Stimulated activated CD4-positive, alpha-beta T cell treated with anti-CD3 and anti-CD28 coated beads, Interleukin-12 subunit alpha, Interleukin-12 subunit beta, amount 100 ng/mL, for 4 hours (primary cell): ENCODE measurements around the gene MMEL1.
"Not testable (repeated sequence)": the region's sequence is repeated elsewhere in the genome, so short reads cannot be mapped to it uniquely, and the experiment has no call there.

ENCODE experiments used
- DNase-seq: peaks from one replicate; pipeline ENCODE4 v3.0.0-alpha.2; 2020

Gene MMEL1, protein sequence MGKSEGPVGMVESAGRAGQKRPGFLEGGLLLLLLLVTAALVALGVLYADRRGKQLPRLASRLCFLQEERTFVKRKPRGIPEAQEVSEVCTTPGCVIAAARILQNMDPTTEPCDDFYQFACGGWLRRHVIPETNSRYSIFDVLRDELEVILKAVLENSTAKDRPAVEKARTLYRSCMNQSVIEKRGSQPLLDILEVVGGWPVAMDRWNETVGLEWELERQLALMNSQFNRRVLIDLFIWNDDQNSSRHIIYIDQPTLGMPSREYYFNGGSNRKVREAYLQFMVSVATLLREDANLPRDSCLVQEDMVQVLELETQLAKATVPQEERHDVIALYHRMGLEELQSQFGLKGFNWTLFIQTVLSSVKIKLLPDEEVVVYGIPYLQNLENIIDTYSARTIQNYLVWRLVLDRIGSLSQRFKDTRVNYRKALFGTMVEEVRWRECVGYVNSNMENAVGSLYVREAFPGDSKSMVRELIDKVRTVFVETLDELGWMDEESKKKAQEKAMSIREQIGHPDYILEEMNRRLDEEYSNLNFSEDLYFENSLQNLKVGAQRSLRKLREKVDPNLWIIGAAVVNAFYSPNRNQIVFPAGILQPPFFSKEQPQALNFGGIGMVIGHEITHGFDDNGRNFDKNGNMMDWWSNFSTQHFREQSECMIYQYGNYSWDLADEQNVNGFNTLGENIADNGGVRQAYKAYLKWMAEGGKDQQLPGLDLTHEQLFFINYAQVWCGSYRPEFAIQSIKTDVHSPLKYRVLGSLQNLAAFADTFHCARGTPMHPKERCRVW

DNA sequence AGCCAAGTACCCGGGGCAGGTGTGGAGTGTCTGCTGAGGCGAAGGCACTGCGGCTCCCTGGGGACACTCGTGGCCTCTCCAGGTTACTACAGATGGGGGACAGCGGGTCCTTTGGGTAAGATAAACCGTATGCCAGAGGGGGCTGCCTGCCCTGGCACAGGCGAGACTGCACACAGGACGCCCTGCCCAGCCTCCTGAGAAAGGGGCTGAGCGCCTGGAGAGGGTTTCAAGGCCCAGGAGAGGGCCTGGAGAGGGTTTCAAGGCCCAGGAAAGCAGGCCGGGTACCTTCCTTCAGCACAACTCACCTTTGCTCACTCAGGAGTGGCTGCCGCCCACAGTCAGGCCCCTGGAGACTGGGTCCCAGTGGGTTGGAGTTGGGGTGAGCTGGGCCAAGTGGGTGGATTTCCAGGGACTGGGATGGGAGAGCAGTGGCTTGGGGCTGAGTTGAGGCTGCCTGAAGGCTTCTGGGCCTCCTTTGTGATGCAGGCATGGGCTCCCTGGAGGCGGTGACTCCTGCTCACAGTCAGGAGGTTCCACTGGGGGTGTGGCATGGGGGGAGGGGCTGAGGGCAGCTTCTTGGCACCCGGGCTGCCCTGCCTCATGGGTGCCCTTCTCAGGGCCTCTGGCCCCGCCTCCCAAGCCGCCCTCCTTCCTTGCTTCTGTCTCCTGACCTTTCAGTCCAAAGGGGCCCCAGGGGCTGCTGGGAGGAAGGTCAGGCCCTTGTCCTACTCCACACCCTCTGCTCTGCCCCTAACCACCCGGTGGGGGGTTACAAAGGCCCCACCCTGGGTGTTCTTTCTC, at the start of gene MMEL1:
MMEL1 (minus strand) TSS at position 456 of the 801 bp plus-strand sequence. CDS start 3,532 bp downstream, outside the sequence.
- no peak for DNase-seq

DNA sequence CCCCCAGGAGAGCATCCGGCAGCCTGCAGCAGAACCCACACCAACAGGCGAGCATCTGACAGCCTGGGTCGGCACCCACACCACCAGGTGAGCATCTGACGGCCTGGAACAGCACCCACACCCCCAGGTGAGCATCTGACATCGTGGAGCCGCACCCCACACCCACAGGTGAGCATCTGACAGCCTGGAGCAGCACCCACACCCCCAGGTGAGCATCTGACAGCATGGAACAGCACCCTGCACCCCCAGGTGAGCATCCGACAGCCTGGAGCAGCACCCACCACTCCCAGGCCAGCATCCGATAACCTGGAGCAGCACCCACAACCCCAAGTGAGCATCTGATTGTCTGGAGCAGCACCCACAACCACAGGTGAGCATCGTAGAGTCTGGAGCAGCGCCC, 43.9 kb upstream of the MMEL1 start:
- DNase-seq, result not testable (repeated sequence)

DNA sequence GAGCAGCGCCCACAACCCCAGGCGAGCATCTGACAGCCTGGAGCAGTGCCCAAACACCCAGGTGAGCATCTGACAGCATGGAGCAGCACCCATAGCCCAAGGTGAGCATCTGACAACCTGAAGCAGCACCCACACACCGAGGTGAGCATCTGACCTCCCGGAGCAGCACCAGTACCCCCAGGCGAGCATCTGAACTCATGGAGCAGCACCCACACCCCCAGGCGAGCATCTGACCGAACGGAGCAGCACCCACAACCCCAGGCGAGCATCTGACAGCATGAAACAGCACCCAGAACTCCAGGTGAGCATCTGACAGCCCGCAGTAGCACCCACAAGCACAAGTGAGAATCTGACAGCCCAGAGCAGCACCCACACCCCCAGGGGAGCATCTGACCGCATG, 38.8 kb upstream of the MMEL1 start:
- not testable (repeated sequence) for DNase-seq

DNA sequence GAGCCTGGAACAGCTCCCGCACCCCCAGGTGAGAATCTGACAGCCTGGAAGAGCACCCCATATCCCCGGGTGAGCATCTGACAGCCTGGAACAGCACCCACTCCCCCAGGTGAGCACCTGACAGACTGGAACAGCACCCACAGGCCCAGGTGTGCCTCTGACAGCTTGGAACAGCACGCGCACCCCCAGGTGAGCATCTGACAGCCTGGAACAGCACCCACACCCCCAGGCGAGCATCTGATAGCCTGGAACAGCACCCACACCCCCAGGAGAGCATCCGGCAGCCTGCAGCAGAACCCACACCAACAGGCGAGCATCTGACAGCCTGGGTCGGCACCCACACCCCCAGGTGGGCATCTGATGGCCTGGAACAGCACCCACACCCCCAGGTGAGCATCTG, 27.0 kb upstream of the MMEL1 start:
- DNase-seq, result not testable (repeated sequence)

DNA sequence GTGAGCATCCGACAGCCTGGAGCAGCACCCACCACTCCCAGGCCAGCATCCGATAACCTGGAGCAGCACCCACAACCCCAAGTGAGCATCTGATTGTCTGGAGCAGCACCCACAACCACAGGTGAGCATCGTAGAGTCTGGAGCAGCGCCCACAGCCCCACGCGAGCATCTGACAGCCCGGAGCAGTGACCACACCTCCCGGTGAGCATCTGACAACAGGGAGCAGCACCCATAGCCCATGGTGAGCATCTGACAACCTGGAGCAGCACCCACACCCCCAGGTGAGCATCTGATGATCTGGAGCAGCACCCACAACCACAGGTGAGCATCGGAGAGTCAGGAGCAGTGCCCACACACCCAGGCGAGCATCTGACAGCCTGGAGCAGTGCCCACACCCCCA, 25.1 kb upstream of the MMEL1 start:
- DNase-seq, result not testable (repeated sequence)

DNA sequence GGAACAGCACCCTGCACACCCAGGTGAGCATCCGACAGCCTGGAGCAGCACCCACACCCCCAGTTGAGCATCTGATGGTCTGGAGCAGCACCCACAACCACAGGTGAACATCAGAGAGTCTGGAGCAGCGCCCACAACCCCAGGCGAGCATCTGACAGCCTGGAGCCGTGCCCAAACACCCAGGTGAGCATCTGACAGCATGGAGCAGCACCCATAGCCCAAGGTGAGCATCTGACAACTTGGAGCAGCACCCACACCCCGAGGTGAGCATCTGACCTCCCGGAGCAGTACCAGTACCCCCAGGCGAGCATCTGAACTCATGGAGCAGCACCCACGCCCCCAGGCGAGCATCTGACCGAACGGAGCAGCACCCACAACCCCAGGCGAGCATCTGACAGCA, 24.3 kb upstream of the MMEL1 start:
- DNase-seq, result not testable (repeated sequence)

DNA sequence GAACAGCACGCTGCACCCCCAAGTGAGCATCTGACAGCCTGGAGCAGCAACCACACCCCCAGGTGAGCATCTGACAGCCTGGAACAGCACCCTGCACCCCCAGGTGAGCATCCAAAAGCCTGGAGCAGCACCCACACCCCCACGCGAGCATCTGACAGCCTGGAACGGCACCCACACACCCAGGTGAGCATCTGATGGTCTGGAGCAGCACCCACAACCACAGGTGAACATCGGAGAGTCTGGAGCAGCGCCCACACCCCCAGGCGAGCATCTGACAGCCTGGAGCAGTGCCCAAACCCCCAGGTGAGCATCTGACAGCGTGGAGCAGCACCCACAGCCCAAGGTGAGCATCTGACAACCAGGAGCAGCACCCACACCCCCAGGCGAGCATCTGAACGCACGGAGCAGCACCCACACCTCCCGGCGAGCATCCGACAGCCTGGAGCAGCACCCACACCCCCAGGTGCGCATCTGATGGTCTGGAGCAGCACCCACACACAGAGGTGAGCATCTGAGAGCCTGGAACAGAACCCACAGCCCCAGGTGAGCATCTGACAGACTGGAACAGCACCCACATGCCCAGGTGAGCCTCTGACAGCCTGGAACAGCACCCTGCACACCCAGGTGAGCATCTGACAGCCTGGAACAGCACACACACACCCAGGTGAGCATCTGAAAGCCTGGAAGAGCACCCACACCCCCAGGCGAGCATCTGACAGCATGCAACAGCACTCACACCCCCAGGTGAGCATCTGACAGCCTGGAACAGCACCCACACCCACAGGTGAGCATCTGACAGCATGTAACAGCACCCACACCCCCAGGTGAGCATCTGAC, 23.0 kb upstream of the MMEL1 start:
- DNase-seq, result not testable (repeated sequence)

DNA sequence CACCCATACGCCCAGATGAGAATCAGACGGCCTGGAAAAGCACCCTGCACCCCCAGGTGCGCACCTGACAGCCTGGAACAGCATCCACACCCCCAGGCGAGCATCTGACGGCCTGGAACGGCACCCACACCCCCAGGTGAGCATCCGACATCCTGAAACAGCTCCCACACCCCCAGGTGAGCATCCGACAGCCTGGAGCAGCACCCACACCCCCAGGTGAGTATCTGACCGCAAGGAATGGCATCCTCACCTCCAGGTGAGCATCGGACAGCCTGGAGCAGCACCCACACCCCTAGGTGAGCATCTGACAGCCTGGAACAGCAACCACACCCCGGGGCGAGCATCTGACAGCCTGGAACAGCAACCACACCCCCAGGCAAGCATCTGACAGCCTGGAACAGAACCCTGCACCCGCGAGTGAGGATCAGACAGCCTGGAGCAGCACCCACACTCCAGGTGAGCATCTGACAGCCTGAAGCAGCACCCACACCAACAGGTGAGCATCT, 21.7 kb upstream of the MMEL1 start:
- not testable (repeated sequence) for DNase-seq

DNA sequence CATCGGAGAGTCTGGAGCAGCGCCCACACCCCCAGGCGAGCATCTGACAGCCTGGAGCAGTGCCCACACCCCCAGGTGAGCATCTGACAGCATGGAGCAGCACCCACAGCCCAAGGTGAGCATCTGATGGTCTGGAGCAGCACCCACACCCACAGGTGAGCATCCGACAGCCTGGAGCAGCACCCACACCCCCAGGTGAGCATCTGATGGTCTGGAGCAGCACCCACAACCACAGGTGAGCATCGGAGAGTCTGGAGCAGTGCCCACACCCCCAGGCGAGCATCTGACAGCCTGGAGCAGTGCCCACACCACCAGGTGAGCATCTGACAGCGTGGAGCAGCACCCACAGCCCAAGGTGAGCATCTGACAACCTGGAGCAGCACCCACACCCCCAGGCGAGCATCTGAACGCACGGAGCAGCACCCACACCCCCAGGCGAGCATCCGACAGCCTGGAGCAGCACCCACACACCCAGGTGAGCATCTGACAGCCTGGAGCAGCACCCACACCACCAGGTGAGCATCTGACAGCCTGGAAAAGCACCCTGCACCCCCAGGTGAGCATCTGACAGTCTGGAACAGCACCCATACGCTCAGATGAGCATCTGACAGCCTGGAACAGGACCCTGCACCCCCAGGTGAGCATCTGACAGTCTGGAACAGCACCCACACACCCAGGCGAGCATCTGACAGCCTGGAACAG, 21.1 kb upstream of the MMEL1 start:
- DNase-seq, result not testable (repeated sequence)

DNA sequence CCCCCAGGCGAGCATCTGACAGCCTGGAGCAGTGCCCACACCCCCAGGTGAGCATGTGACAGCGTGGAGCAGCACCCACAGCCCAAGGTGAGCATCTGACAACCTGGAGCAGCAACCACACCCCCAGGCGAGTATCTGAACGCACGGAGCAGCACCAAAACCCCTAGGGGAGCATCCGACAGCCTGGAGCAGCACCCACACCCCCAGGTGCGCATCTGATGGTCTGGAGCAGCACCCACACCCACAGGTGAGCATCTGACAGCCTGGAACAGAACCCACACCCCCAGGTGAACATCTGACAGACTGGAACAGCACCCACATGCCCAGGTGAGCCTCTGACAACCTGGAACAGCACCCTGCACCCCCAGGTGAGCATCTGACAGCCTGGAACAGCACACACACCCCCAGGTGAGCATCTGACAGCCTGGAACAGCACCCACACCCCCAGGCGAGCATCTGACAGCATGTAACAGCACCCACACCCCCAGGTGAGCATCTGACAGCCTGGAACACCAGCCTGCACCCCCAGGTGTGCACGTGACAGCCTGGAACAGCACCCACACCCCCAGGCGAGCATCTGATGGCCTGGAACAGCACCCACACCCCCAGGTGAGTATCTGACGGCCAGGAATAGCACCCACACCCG, 20.2 kb upstream of the MMEL1 start:
- not testable (repeated sequence) for DNase-seq

DNA sequence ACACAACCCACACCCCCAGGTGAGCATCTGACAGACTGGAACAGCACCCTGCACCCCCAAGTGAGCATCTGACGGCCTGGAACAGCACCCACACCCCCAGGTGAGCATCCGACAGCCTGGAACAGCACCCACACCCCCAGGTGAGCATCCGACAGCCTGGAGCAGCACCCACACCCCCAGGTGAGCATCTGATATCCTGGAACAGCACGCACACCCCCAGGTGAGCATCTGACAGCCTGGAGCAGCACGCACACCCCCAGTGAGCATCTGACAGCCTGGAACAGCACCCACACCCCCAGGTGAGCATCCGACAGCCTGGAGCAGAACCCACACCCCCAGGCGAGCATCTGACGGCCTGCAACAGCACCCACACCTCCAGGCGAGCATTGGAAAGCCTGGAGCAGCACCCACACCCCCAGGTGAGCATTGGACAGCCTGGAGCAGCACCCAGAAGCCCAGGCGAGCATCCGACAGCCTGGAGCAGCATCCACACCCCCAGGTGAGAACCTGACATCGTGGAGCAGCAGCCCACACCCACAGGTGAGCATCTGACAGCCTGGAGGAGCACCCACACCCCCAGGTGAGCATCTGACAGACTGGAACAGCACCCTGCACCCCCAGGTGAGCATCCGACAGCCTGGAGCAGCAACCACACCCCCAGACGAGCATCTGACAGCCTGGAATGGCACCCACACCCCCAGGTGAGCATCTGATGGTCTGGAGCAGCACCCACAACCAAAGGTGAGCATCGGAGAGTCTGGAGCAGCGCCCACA, 19.5 kb upstream of the MMEL1 start:
- DNase-seq, result not testable (repeated sequence)

DNA sequence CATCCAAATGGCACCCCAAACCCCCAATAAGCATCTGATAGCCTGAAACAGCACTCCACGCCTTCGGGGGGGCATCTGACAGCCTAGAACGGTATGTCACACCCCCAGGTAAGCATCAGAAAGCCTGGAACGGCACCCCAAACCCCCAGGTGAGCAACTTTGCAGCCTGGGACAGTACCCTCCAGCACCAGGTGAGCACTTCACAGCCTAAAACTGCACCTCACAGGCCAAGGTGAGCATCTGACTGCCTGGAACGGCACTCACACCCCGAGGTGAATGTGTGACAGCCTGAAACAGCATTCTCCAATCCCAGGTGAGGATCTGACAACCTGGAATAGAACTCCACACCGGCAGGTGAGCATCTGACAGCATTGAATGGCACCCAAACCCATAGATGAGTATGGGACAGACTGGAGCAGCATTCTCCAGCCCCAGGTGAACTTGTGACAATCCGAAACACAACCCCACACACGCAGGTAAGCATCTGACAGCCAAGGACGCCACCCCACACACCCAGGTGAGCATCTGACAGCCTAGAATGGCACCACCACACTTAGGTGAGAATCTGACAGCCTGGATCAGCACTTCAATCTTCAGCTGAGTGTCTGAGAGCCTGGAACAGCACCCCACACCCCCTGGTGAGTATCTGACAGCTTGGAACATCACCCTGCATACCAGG, 18.3 kb upstream of the MMEL1 start:
- DNase-seq, result no peak

DNA sequence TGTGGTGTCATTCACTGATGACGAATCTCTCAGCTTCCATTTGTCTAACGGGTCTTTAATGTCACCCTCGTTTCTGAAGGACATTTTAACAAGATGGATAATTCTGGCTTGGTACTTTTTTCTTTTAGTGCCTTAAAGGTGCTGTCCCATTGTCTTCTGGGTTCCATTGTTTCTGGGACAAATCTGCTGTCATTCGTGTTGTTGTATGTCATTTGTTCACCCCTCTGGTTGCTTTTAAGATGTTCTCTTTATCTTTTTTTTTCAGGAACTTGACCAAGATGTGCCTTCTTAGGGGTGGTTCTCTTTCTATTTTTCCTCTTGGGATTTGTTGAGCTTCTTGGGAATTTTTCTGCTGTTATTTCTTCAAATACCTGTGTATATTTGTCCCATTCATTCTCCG, 14.0 kb upstream of the MMEL1 start:
- DNase-seq, result no peak

DNA sequence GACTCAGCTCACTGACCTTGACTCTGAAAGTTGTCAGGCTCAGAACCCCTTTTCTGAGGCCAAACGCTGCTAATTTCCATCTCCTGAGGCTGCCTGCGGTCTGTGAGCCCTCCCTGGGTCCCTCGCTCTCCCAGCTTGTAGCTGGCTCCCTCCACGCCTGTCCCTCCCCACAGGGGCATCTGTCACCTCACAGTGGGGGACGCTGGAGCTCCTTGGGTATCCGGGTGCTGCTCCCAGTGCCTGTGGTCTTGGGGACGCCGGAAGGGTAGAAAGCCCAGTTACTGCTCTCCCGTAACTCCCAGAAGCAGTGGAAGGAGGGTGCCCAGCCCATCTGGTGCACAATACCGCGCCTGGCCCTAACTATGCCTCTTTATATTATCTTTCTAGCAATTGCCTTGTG, 13.0 kb upstream of the MMEL1 start:
- DNase-seq, result no peak

DNA sequence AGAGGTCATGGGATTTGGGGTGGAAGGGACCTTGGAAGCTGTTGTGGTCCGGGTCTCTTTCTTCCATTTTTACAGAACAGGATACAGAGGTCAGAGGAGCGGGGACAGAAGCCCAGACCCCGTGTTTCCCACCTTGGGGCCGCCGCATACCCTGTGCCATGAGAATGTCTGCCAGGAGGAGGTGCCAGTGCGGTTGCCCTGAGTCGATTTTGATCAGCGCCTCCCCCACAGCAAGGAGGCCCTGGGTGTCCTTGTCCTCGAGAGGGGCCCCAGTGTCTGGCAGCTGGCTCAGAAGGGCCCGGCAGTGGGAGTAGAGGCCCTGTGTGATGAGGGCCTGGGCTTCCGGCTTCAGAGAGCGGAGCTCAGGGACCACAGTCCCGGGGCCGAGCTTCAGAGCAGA, 12.3 kb upstream of the MMEL1 start:
- DNase-seq, result no peak

DNA sequence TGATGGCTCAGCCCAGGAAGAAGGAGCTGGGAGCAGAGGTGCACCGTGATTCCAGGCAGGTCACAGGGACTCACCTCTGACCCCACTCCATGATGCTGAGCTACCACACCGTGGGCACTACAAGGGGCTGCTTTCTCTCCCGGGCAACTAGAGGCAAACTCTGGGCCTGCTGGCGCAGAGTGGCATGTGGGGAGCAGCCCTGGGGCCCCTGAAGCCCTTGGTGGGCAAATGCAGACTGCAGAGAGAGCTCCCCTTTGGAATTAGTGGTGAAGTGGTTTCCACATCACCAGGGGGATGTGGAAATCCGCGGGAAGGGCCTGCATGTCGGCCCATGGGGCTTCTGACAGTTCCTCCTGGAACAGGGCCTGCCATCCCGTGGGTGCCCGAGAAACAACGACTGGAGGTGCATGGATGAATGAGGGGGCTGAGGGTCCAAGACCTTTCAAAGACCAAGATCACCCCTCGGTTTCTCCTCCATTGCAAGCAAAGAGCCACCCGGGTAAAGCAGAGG, 11.8 kb upstream of the MMEL1 start:
- DNase-seq, result no peak

DNA sequence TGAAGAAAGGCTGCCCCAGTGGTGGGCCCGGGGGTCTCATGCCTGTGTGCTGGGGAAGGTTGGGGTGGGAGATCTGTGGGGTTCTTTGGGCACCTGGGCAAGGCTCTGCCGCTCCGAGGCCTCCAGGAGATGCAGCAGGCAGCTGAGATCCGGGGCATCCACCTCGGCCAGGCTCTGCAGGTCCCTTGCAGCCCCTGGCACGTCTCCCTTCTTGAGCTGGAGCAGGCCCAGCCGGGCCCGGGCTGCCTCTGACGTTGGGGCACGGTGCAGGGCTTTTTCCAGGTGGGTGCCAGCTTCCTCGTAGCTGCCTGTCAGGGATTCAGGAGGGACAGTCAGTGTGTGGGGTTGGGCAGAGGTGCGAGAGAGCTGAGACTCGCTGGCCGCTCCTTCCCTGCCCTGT, 11.4 kb upstream of the MMEL1 start:
- no peak for DNase-seq

DNA sequence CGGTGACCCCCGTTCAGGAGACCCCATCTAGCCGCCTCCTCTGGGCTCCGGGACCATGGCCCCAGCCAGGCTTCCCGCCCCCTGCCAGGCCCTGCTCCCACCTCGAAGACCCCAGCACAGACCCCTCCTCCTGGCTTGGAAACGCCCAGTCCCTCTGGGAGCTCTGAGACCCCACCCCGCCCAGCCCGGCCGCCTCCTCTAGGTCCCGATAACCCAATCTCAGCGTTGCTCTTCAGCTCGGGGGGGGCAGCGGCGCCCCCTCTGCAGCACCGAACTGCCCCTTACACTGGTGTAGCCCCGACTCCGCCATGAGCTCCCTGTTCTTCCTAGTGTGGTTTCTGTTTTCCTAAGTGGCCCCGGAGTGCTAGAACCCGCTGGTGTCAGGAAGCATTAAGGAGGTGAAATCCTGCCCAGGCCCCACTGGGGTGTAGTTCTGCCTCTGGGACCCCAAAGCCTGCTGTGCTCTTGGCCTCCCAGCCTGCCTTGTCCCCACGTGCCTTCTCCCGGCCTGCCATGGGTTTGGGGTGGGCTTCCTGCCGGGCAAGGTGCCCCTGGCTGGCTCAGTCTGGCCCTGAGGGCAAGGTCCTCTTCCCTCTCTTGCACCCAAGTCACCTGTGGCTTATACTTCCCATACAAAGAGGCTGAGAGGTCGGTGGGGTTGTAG, 10.7 kb upstream of the MMEL1 start:
- DNase-seq, result no peak
